GM12878 (cell line): Measurements from ENCODE around the gene EWSR1. TPM values are rescaled to one million over a fixed set of nuclear protein-coding genes. Genes with fewer than 3 reads are reported as not detected.

Experiments
- ATAC-seq: fragments of 200-7000 bp; cut with Tn5 transposase; 3 replicates; pipeline ENCODE4 v1.9.1; 2020; ENCODE audit warnings: mild to moderate bottlenecking, moderate library complexity
- BruUV-seq: library from RNA; stranded (reverse); fragments of 400-500 nt; replicated peaks from 2 replicates; lab custom pipeline; 2021; lab: Mats Ljungman, UMichigan
- CTCF ChIA-PET: fragments of 300-600 bp; sonication (Branson Sonifier 250); formaldehyde crosslinking; extraction: SDS; loops from one replicate; lab custom pipeline; 2021; ENCODE audit warnings: inconsistent platforms; lab: Yijun Ruan, JAX
- POLR2A ChIA-PET: fragments of 350-600 bp; formaldehyde crosslinking; extraction: SDS; loops from one replicate; lab custom pipeline; 2021; ENCODE audit warnings: inconsistent platforms; lab: Charles Lee
- RAD21 ChIA-PET: fragments of 300-600 bp; sonication (Branson Sonifier 250); formaldehyde crosslinking; loops from one replicate; lab custom pipeline; 2023; ENCODE audit warnings: antibody characterized with exemption; ENCODE audit not compliant: unreplicated experiment; lab: Charles Lee
- SMC1A ChIA-PET: fragments of 300-600 bp; sonication (Branson Sonifier 250); formaldehyde crosslinking; loops from one replicate; lab custom pipeline; 2023; ENCODE audit not compliant: unreplicated experiment, uncharacterized antibody; lab: Charles Lee
- DNase-seq: peaks from one replicate; pipeline ENCODE4 v3.0.0-alpha.2; 2011; ENCODE audit warnings: low read depth, low spot score
- FAIRE-seq: peaks from 3 replicates; lab custom pipeline; 2011; peaks lifted over from hg19 to GRCh38; lab: Jason Lieb, UNC
- H2AFZ ChIP-seq: 2 replicates; pipeline ENCODE4 v1.6.0; 2011; ENCODE audit warnings: low read depth, low read length, control low read depth; ENCODE audit not compliant: control insufficient read depth
- H3K27ac ChIP-seq: 2 replicates; pipeline ENCODE4 v1.5.1; 2011; ENCODE audit warnings: control low read depth; ENCODE audit not compliant: control insufficient read depth, insufficient read depth
- H3K27me3 ChIP-seq, 2 experiments: replicated peaks in 1 of 2; 2 replicates each; pipeline versions ENCODE4 v1.6.0 to v1.6.1; 2011; ENCODE audit warnings: low read length in 1 of 2; ENCODE audit not compliant: control insufficient read depth in 2 of 2, insufficient read depth in 2 of 2
- H3K36me3 ChIP-seq, 2 experiments: 2 replicates each; pipeline ENCODE4 v1.5.1; 2011; ENCODE audit warnings: low read length in 1 of 2; ENCODE audit not compliant: control insufficient read depth in 2 of 2, insufficient read depth in 2 of 2
- H3K4me1 ChIP-seq: 2 replicates; pipeline ENCODE4 v1.6.1; 2011; ENCODE audit warnings: mild to moderate bottlenecking, low read length, moderate library complexity, mixed read lengths; ENCODE audit not compliant: control insufficient read depth, insufficient read depth
- H3K4me2 ChIP-seq: 2 replicates; pipeline ENCODE4 v1.6.0; 2011; ENCODE audit warnings: control low read depth; ENCODE audit not compliant: control insufficient read depth, insufficient read depth
- H3K4me3 ChIP-seq: fragments of 200-600 bp; sonication (generic); 2 replicates; pipeline ENCODE4 v1.5.1; 2016
- H3K79me2 ChIP-seq: 2 replicates; pipeline ENCODE4 v1.6.0; 2011; ENCODE audit warnings: low read length; ENCODE audit not compliant: control insufficient read depth, insufficient read depth
- H3K9ac ChIP-seq: 2 replicates; pipeline ENCODE4 v1.8.0; 2011; ENCODE audit warnings: low read length, control low read depth, mixed read lengths; ENCODE audit not compliant: control insufficient read depth, insufficient read depth
- H3K9me3 ChIP-seq: replicated peaks from 3 replicates; pipeline ENCODE4 v1.5.1; 2011; ENCODE audit warnings: mild to moderate bottlenecking, low read length; ENCODE audit not compliant: control insufficient read depth, insufficient read depth
- H4K20me1 ChIP-seq: 2 replicates; pipeline ENCODE4 v1.6.0; 2011; ENCODE audit not compliant: control insufficient read depth, insufficient read depth
- ATF7 ChIP-seq: fragments of 450-650 bp; IDR thresholded peaks from 2 replicates; pipeline ENCODE4 v1.6.1; 2016; ENCODE audit warnings: low read depth, mild to moderate bottlenecking
- CBFB ChIP-seq: IDR thresholded peaks from 2 replicates; pipeline ENCODE4 v1.6.1; 2016; ENCODE audit warnings: antibody characterized with exemption, low read depth
- CHD2 ChIP-seq: IDR thresholded peaks from 2 replicates; pipeline ENCODE4 v1.6.1; 2011; ENCODE audit warnings: low read depth, low read length, improper control_type of control experiment, borderline replicate concordance
- EGR1 ChIP-seq, 2 experiments: IDR thresholded peaks; 1 replicate in 1 of 2; 2 replicates in 1 of 2; pipeline ENCODE4 v1.6.1; 2011 to 2012; ENCODE audit warnings: low read depth in 2 of 2, low read length in 2 of 2, borderline replicate concordance in 1 of 2, mild to moderate bottlenecking in 1 of 2, moderate library complexity in 1 of 2
- ETV6 ChIP-seq, 2 experiments: fragments of 450-650 bp in 1 of 2; IDR thresholded peaks in 1 of 2; conservative IDR thresholded peaks in 1 of 2; 2 replicates each; pipeline ENCODE4 v1.6.1; 2014; ENCODE audit warnings: antibody characterized with exemption in 1 of 2, borderline replicate concordance in 1 of 2, low read depth in 1 of 2, mild to moderate bottlenecking in 1 of 2, moderate library complexity in 1 of 2
- HCFC1 ChIP-seq: fragments of 150-350 bp; IDR thresholded peaks from 2 replicates; pipeline ENCODE4 v1.6.1; 2014; ENCODE audit warnings: low read length
- MTA3 ChIP-seq: IDR thresholded peaks from 2 replicates; pipeline ENCODE4 v1.6.1; 2012; ENCODE audit warnings: low read length, inconsistent platforms, borderline replicate concordance
- POLR2A ChIP-seq: IDR thresholded peaks from 2 replicates; pipeline ENCODE4 v1.6.1; 2011; ENCODE audit warnings: low read depth, mild to moderate bottlenecking, low read length
- RAD21 ChIP-seq: IDR thresholded peaks from 2 replicates; pipeline ENCODE4 v1.6.1; 2011; ENCODE audit warnings: mild to moderate bottlenecking, low read depth, low read length, moderate library complexity; ENCODE audit not compliant: insufficient read depth
- RB1 ChIP-seq: fragments of 450-650 bp; formaldehyde crosslinking; IDR thresholded peaks from 2 replicates; pipeline ENCODE4 v1.6.1; 2017; ENCODE audit warnings: mild to moderate bottlenecking, borderline replicate concordance
- YY1 ChIP-seq: IDR thresholded peaks from 2 replicates; pipeline ENCODE4 v1.6.1; 2011; ENCODE audit warnings: low read depth, mild to moderate bottlenecking, low read length
- ZNF207 ChIP-seq: fragments of 450-650 bp; IDR thresholded peaks from 2 replicates; pipeline ENCODE4 v1.6.1; 2014; ENCODE audit warnings: antibody characterized with exemption, mild to moderate bottlenecking, borderline replicate concordance
- ZSCAN29 ChIP-seq: fragments of 450-650 bp; IDR thresholded peaks from 2 replicates; pipeline ENCODE4 v1.6.1; 2017; ENCODE audit warnings: mild to moderate bottlenecking, moderate library complexity
- in situ Hi-C: fragments of 300-500 bp; cut with MboI; formaldehyde crosslinking; loops from 9 replicates; pipeline ENCODE4 v1.14.3; 2018; ENCODE audit warnings: mixed read lengths
- intact Hi-C: fragments of 100-400 bp; cut with micrococcal nuclease; formaldehyde crosslinking; loops from one replicate; pipeline ENCODE4 v1.14.2; 2022; ENCODE audit not compliant: unreplicated experiment
- polyA plus RNA-seq, 11 experiments: library from polyadenylated mRNA; depleted of rRNA in 4 of 11; unstranded in 6 of 11; stranded (reverse) in 5 of 11; fragments of >200 nt; fragmentation: Nextera tagmentation in 4 of 11; fragmentation: Illumina TruSeq in 1 of 11; extraction: Ambion mirVana in 4 of 11; extraction: Trizol in 1 of 11; gene quantifications; 1 replicate in 1 of 11; 2 replicates in 10 of 11; pipeline versions ENCODE4 v1.2.1 to v1.2.3, GENCODE V29; 2011 to 2016; ENCODE audit warnings: inconsistent platforms in 2 of 11, missing spikeins in 2 of 11, low read depth in 1 of 11
- total RNA-seq, 4 experiments: library from RNA; depleted of rRNA in 3 of 4; stranded (reverse); fragments of >200 nt in 3 of 4; fragmentation: Illumina TruSeq in 1 of 4; extraction: Trizol in 1 of 4; gene quantifications; 2 replicates each; pipeline versions ENCODE4 v1.2.1 to v1.2.3, GENCODE V29; 2013 to 2021
- TF ChIP-seq, protein P1 (sequence below): fragments of 450-650 bp; IDR thresholded peaks from 2 replicates; pipeline ENCODE4 v1.6.1; 2017; ENCODE audit warnings: mild to moderate bottlenecking
- TF ChIP-seq, protein P2 (sequence below): fragments of 450-650 bp; IDR thresholded peaks from 2 replicates; pipeline ENCODE4 v1.6.1; 2017; ENCODE audit warnings: mild to moderate bottlenecking, moderate library complexity
- TF ChIP-seq, protein P3 (sequence below): fragments of 150-350 bp; IDR thresholded peaks from 2 replicates; pipeline ENCODE4 v1.6.1; 2014; ENCODE audit warnings: mild to moderate bottlenecking, low read depth, low read length
- TF ChIP-seq, protein P4 (sequence below): fragments of 450-650 bp; IDR thresholded peaks from 2 replicates; pipeline ENCODE4 v1.6.1; 2016; ENCODE audit warnings: mild to moderate bottlenecking

The EWSR1 gene
- total and polyA plus RNA-seq, 10 of the 15 experiments (the other 5 are each of a cell fraction or from before 2014, with no cell fraction given), result 130 to 480 (median 356) TPM

DNA sequence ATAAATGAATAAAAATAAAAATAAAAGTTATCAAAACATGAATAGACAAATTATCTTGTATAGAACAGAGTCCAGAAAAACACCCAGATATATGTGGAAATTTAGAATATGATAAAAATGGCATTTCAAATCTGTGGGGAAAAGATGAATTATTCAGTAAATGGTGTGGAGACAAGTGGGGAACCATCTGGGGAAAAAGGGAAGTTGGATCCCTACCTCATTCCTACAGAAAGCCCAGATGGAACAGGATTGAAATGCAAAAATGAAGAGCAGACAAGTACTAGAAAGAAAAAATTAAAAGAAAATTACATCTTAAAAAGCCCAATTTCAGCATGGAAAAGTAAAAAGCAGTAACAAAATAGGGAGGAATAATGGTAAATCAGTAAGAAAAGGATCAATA, 55.6 kb downstream of the EWSR1 start:
- H3K9me3 ChIP-seq, result no peaks in the 10 kb centered on the region
- no peaks in the 10 kb centered on the region for H3K4me1 ChIP-seq
- in situ Hi-C loops (no loop called here), intact Hi-C loops (no loop called here)
- ChIA-PET CTCF (no interaction called here), POLR2A (no interaction called here), RAD21 (no interaction called here), SMC1A (no interaction called here)
- H2AFZ ChIP-seq, result no peak overlapping the region
- H3K4me2 ChIP-seq, result no peak overlapping the region
- BruUV-seq, result no TSS peak
- H3K27ac ChIP-seq, result no peak overlapping the region
- no peaks in the 10 kb centered on the region for H3K27me3 ChIP-seq
- no peaks in the 10 kb centered on the region for H3K79me2 ChIP-seq
- FAIRE-seq, result no peak
- no peaks in the 10 kb centered on the region for H4K20me1 ChIP-seq
- H3K4me3 ChIP-seq, result no peak overlapping the region
- H3K9ac ChIP-seq, result no peak overlapping the region
- H3K36me3 ChIP-seq, result peaks cover 0 to 21% of the 10 kb centered on the region in 2 experiments; a peak in 2 of 4 replicates
- no peak for DNase-seq
- ATAC-seq, result no peak
- TF ChIP-seq, protein P1, sequence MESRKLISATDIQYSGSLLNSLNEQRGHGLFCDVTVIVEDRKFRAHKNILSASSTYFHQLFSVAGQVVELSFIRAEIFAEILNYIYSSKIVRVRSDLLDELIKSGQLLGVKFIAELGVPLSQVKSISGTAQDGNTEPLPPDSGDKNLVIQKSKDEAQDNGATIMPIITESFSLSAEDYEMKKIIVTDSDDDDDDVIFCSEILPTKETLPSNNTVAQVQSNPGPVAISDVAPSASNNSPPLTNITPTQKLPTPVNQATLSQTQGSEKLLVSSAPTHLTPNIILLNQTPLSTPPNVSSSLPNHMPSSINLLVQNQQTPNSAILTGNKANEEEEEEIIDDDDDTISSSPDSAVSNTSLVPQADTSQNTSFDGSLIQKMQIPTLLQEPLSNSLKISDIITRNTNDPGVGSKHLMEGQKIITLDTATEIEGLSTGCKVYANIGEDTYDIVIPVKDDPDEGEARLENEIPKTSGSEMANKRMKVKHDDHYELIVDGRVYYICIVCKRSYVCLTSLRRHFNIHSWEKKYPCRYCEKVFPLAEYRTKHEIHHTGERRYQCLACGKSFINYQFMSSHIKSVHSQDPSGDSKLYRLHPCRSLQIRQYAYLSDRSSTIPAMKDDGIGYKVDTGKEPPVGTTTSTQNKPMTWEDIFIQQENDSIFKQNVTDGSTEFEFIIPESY, result no peak
- no peak for TF ChIP-seq RB1
- no peak for TF ChIP-seq YY1
- no peak for TF ChIP-seq HCFC1
- no peak for TF ChIP-seq CHD2
- TF ChIP-seq, protein P2, sequence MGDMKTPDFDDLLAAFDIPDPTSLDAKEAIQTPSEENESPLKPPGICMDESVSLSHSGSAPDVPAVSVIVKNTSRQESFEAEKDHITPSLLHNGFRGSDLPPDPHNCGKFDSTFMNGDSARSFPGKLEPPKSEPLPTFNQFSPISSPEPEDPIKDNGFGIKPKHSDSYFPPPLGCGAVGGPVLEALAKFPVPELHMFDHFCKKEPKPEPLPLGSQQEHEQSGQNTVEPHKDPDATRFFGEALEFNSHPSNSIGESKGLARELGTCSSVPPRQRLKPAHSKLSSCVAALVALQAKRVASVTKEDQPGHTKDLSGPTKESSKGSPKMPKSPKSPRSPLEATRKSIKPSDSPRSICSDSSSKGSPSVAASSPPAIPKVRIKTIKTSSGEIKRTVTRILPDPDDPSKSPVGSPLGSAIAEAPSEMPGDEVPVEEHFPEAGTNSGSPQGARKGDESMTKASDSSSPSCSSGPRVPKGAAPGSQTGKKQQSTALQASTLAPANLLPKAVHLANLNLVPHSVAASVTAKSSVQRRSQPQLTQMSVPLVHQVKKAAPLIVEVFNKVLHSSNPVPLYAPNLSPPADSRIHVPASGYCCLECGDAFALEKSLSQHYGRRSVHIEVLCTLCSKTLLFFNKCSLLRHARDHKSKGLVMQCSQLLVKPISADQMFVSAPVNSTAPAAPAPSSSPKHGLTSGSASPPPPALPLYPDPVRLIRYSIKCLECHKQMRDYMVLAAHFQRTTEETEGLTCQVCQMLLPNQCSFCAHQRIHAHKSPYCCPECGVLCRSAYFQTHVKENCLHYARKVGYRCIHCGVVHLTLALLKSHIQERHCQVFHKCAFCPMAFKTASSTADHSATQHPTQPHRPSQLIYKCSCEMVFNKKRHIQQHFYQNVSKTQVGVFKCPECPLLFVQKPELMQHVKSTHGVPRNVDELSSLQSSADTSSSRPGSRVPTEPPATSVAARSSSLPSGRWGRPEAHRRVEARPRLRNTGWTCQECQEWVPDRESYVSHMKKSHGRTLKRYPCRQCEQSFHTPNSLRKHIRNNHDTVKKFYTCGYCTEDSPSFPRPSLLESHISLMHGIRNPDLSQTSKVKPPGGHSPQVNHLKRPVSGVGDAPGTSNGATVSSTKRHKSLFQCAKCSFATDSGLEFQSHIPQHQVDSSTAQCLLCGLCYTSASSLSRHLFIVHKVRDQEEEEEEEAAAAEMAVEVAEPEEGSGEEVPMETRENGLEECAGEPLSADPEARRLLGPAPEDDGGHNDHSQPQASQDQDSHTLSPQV, result no peak
- no peak for TF ChIP-seq ZNF207
- no peak for TF ChIP-seq MTA3
- no peak for TF ChIP-seq ZSCAN29
- TF ChIP-seq ATF7, result no peak
- TF ChIP-seq RAD21, result no peak
- TF ChIP-seq, protein P3, sequence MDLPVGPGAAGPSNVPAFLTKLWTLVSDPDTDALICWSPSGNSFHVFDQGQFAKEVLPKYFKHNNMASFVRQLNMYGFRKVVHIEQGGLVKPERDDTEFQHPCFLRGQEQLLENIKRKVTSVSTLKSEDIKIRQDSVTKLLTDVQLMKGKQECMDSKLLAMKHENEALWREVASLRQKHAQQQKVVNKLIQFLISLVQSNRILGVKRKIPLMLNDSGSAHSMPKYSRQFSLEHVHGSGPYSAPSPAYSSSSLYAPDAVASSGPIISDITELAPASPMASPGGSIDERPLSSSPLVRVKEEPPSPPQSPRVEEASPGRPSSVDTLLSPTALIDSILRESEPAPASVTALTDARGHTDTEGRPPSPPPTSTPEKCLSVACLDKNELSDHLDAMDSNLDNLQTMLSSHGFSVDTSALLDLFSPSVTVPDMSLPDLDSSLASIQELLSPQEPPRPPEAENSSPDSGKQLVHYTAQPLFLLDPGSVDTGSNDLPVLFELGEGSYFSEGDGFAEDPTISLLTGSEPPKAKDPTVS, result no peak
- TF ChIP-seq ETV6 (conservative IDR thresholded peaks at IDR 0.05 in 1 of 2, IDR thresholded peaks at IDR 0.05 in 1 of 2; ENCODE audit: borderline replicate concordance in 1 of 2, low read depth in 1 of 2), result no peak
- TF ChIP-seq CBFB, result no peak
- TF ChIP-seq, protein P4, sequence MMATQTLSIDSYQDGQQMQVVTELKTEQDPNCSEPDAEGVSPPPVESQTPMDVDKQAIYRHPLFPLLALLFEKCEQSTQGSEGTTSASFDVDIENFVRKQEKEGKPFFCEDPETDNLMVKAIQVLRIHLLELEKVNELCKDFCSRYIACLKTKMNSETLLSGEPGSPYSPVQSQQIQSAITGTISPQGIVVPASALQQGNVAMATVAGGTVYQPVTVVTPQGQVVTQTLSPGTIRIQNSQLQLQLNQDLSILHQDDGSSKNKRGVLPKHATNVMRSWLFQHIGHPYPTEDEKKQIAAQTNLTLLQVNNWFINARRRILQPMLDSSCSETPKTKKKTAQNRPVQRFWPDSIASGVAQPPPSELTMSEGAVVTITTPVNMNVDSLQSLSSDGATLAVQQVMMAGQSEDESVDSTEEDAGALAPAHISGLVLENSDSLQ, result no peak
- TF ChIP-seq POLR2A, result no peak
- TF ChIP-seq EGR1 (IDR thresholded peaks at IDR 0.05; ENCODE audit: borderline replicate concordance in 1 of 2, low read depth in 2 of 2, low read length in 2 of 2), result no peak
